Neural progenitor cell (in vitro differentiated cells): ENCODE measurements around the gene TP53BP1. TPM values are rescaled to one million over a fixed set of nuclear protein-coding genes. Genes with fewer than 3 reads are reported as not detected.

ENCODE experiments used
- DNase-seq: peaks from one replicate; pipeline ENCODE4 v3.0.0-alpha.2; 2016; ENCODE audit warnings: low spot score
- H2AFZ ChIP-seq: fragments of 200-600 bp; sonication (generic); replicated peaks from 2 replicates; pipeline ENCODE4 v1.6.1; 2016; ENCODE audit warnings: antibody characterized with exemption
- H3F3A ChIP-seq: fragments of 200-600 bp; sonication (generic); 2 replicates; pipeline ENCODE4 v1.6.1; 2016; ENCODE audit warnings: antibody characterized with exemption, low read depth
- H3K27ac ChIP-seq: fragments of 200-600 bp; sonication (generic); 2 replicates; pipeline ENCODE4 v1.5.1; 2016; ENCODE audit warnings: mild to moderate bottlenecking
- H3K27me3 ChIP-seq: fragments of 200-600 bp; sonication (generic); 2 replicates; pipeline ENCODE4 v1.6.1; 2016; ENCODE audit warnings: mild to moderate bottlenecking, moderate library complexity
- H3K36me3 ChIP-seq: fragments of 200-600 bp; sonication (generic); 2 replicates; pipeline ENCODE4 v1.5.1; 2016
- H3K4me1 ChIP-seq: fragments of 200-600 bp; sonication (generic); 2 replicates; pipeline ENCODE4 v1.6.1; 2016; ENCODE audit warnings: mixed run types
- H3K4me2 ChIP-seq: fragments of 200-600 bp; sonication (generic); 2 replicates; pipeline ENCODE4 v1.6.1; 2016
- H3K4me3 ChIP-seq: fragments of 200-600 bp; sonication (generic); 2 replicates; pipeline ENCODE4 v1.5.1; 2016
- H3K79me2 ChIP-seq: fragments of 200-600 bp; sonication (generic); 2 replicates; pipeline ENCODE4 v1.6.1; 2016; ENCODE audit warnings: low read depth
- H3K9ac ChIP-seq: fragments of 200-600 bp; sonication (generic); 2 replicates; pipeline ENCODE4 v1.6.1; 2016
- H3K9me3 ChIP-seq: fragments of 200-600 bp; sonication (generic); 2 replicates; pipeline ENCODE4 v1.5.1; 2016; ENCODE audit warnings: low read depth
- H4K20me1 ChIP-seq: fragments of 200-600 bp; sonication (generic); 2 replicates; pipeline ENCODE4 v1.6.1; 2016; ENCODE audit warnings: low read depth
- H3K27ac Mint-ChIP-seq: 3 replicates; pipeline ENCODE4 v1.8.0; 2021; ENCODE audit warnings: mixed read lengths
- H3K27me3 Mint-ChIP-seq: 2 replicates; pipeline ENCODE4 v1.8.0; 2022; ENCODE audit warnings: low read depth, mild to moderate bottlenecking, inconsistent platforms, moderate library complexity, mixed read lengths; ENCODE audit not compliant: insufficient read depth
- H3K36me3 Mint-ChIP-seq: 3 replicates; pipeline ENCODE4 v1.8.0; 2021; ENCODE audit warnings: mixed read lengths
- H3K4me1 Mint-ChIP-seq: 3 replicates; pipeline ENCODE4 v1.8.0; 2021; ENCODE audit warnings: mixed read lengths
- H3K4me3 Mint-ChIP-seq: 3 replicates; pipeline ENCODE4 v1.8.0; 2021; ENCODE audit warnings: mild to moderate bottlenecking, moderate library complexity, mixed read lengths
- H3K9me3 Mint-ChIP-seq: 3 replicates; pipeline ENCODE4 v1.8.0; 2020; ENCODE audit warnings: mixed read lengths
- EZH2 ChIP-seq: fragments of 200-600 bp; sonication (generic); IDR thresholded peaks from 2 replicates; pipeline ENCODE4 v1.6.1; 2017; ENCODE audit warnings: antibody characterized with exemption, mild to moderate bottlenecking, moderate library complexity
- EZH2phosphoT487 ChIP-seq: fragments of 200-600 bp; sonication (generic); IDR thresholded peaks from 2 replicates; pipeline ENCODE4 v1.6.1; 2017; ENCODE audit warnings: antibody characterized with exemption
- total RNA-seq: library from RNA; depleted of rRNA; stranded (reverse); fragments of >200 nt; gene quantifications from 2 replicates; pipeline ENCODE4 v1.2.3, GENCODE V29; 2015; ENCODE audit warnings: low replicate concordance
- TF ChIP-seq, protein P1 (sequence below): fragments of 200-600 bp; sonication (generic); IDR thresholded peaks from 2 replicates; pipeline ENCODE4 v1.5.1; 2017; ENCODE audit warnings: antibody characterized with exemption, mild to moderate bottlenecking

The TP53BP1 gene
- total RNA-seq, 1 donor from 2014 or later, result 66.5 TPM

DNA sequence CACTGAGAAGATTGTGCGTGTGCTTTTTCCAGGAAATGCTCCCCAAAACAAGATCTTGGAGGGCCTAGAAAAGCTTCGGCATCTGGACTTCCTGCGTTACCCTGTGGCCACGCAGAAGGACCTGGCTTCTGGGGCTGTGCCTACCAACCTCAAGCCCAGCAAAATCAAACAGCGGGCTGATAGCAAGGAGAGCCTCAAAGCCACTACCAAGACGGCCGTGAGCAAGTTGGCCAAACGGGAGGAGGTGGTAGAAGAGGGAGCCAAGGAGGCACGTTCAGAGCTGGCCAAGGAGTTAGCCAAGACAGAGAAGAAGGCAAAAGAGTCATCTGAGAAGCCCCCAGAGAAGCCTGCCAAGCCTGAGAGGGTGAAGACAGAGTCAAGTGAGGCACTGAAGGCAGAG is 29.3 kb upstream of the TP53BP1 start:
- Mint-ChIP-seq H3K9me3 (peaks cover 6% of the 10 kb centered on the region), H3K4me3 (no peak overlapping the region), H3K27me3 (peaks cover 10% of the 10 kb centered on the region), H3K36me3 (peaks cover 57% of the 10 kb centered on the region), H3K27ac (no peak overlapping the region), H3K4me1 (peaks cover 25% of the 10 kb centered on the region)
- H3K4me3 ChIP-seq, result no peak overlapping the region
- peaks cover 23% of the 10 kb centered on the region for H3K4me1 ChIP-seq
- H3K27me3 ChIP-seq, result no peaks in the 10 kb centered on the region
- H3K9me3 ChIP-seq, result no peaks in the 10 kb centered on the region
- H4K20me1 ChIP-seq, result no peaks in the 10 kb centered on the region
- TF ChIP-seq EZH2 (no peak), EZH2phosphoT487 (no peak)
- TF ChIP-seq, protein P1, sequence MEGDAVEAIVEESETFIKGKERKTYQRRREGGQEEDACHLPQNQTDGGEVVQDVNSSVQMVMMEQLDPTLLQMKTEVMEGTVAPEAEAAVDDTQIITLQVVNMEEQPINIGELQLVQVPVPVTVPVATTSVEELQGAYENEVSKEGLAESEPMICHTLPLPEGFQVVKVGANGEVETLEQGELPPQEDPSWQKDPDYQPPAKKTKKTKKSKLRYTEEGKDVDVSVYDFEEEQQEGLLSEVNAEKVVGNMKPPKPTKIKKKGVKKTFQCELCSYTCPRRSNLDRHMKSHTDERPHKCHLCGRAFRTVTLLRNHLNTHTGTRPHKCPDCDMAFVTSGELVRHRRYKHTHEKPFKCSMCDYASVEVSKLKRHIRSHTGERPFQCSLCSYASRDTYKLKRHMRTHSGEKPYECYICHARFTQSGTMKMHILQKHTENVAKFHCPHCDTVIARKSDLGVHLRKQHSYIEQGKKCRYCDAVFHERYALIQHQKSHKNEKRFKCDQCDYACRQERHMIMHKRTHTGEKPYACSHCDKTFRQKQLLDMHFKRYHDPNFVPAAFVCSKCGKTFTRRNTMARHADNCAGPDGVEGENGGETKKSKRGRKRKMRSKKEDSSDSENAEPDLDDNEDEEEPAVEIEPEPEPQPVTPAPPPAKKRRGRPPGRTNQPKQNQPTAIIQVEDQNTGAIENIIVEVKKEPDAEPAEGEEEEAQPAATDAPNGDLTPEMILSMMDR, result no peak
- no peak overlapping the region for H2AFZ ChIP-seq
- no peak overlapping the region for H3K4me2 ChIP-seq
- H3K27ac ChIP-seq, result no peak overlapping the region
- H3K9ac ChIP-seq, result no peak overlapping the region
- peaks cover 17% of the 10 kb centered on the region for H3F3A ChIP-seq
- no peaks in the 10 kb centered on the region for H3K79me2 ChIP-seq
- H3K36me3 ChIP-seq, result no peaks in the 10 kb centered on the region
- no peak for DNase-seq

DNA sequence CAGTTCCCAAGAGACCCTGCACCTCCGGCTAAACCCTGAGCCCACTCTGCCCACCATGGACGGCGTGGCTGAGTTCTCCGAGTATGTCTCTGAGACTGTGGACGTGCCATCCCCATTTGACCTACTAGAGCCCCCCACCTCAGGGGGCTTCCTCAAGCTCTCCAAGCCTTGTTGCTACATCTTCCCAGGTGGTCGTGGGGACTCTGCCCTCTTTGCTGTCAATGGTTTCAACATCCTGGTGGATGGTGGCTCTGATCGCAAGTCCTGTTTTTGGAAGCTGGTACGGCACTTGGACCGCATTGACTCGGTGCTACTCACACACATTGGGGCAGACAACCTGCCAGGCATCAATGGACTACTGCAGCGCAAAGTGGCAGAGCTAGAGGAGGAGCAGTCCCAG is 28.5 kb upstream of the TP53BP1 start:
- no peaks in the 10 kb centered on the region for H3K27me3 ChIP-seq
- H3K9me3 ChIP-seq, result no peaks in the 10 kb centered on the region
- Mint-ChIP-seq H3K36me3 (peaks cover 57% of the 10 kb centered on the region), H3K27me3 (peaks cover 10% of the 10 kb centered on the region), H3K27ac (no peak overlapping the region), H3K4me1 (peaks cover 34% of the 10 kb centered on the region), H3K9me3 (peaks cover 6% of the 10 kb centered on the region), H3K4me3 (no peak overlapping the region)
- H3K9ac ChIP-seq, result no peak overlapping the region
- no peak overlapping the region for H3K4me2 ChIP-seq
- no peak overlapping the region for H3K4me3 ChIP-seq
- no peak overlapping the region for H3K27ac ChIP-seq
- no peak overlapping the region for H2AFZ ChIP-seq
- TF ChIP-seq EZH2, result no peak
- TF ChIP-seq, protein P1, result no peak
- TF ChIP-seq EZH2phosphoT487, result no peak
- no peak for DNase-seq
- no peaks in the 10 kb centered on the region for H3K79me2 ChIP-seq
- H3F3A ChIP-seq, result peaks cover 17% of the 10 kb centered on the region
- no peaks in the 10 kb centered on the region for H3K36me3 ChIP-seq
- no peaks in the 10 kb centered on the region for H4K20me1 ChIP-seq
- H3K4me1 ChIP-seq, result peaks cover 31% of the 10 kb centered on the region

DNA sequence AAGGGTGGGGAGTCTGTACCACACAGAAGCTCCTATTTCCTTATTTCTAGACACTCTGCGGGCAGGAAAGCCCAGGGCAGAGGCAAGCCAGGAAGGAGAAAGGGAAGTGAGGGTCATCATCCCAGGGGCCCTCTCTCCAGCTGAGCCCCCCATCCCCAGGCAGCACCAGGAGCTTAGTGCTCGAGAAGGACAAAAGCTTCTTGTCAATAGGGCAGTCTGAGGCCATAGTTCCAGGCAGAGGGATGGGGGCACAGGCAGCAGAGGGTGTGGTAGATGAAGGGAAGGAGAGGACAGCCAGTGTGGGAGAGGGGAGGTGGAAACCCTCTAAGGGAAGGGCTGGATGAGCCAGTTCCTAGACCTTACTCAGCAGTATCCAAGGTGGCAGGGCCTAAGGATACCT is 27.2 kb upstream of the TP53BP1 start:
- no peak overlapping the region for H2AFZ ChIP-seq
- peaks cover 37% of the 10 kb centered on the region for H3K4me1 ChIP-seq
- TF ChIP-seq, protein P1, result no peak
- TF ChIP-seq EZH2phosphoT487, result no peak
- TF ChIP-seq EZH2, result no peak
- H3K36me3 ChIP-seq, result no peaks in the 10 kb centered on the region
- H3K4me2 ChIP-seq, result peak overlapping the region; percentile 82
- peaks cover 17% of the 10 kb centered on the region for H3F3A ChIP-seq
- no peak overlapping the region for H3K27ac Mint-ChIP-seq
- H3K27me3 Mint-ChIP-seq, result peaks cover 4% of the 10 kb centered on the region
- no peak overlapping the region for H3K27ac ChIP-seq
- DNase-seq, result no peak
- peaks cover 45% of the 10 kb centered on the region for H3K36me3 Mint-ChIP-seq
- H3K4me3 Mint-ChIP-seq, result peak overlapping the region; percentile 91
- H4K20me1 ChIP-seq, result no peaks in the 10 kb centered on the region
- no peaks in the 10 kb centered on the region for H3K9me3 ChIP-seq
- H3K79me2 ChIP-seq, result no peaks in the 10 kb centered on the region
- no peaks in the 10 kb centered on the region for H3K27me3 ChIP-seq
- peaks cover 5% of the 10 kb centered on the region for H3K9me3 Mint-ChIP-seq
- no peak overlapping the region for H3K9ac ChIP-seq
- no peak overlapping the region for H3K4me3 ChIP-seq
- peaks cover 47% of the 10 kb centered on the region for H3K4me1 Mint-ChIP-seq
